GM12878 (cell line): ENCODE data around the gene GSC2.

ENCODE experiments used
- CTCF ChIP-seq, 3 experiments: IDR thresholded peaks in 2 of 3; conservative IDR thresholded peaks in 1 of 3; 2 replicates each; pipeline ENCODE4 v1.5.1; 2011; ENCODE audit warnings: low read depth in 3 of 3, low read length in 3 of 3, mild to moderate bottlenecking in 3 of 3, control low read depth in 2 of 3, moderate library complexity in 2 of 3, inconsistent platforms in 1 of 3, mixed read lengths in 1 of 3; ENCODE audit not compliant: control insufficient read depth in 2 of 3, insufficient read depth in 1 of 3; ENCODE audit errors: extremely low read depth in 1 of 3
- EP300 ChIP-seq, 2 experiments: fragments of 150-350 bp in 1 of 2; IDR thresholded peaks; 2 replicates each; pipeline ENCODE4 v1.6.1; 2011 to 2012; ENCODE audit warnings: low read depth in 2 of 2, low read length in 2 of 2, borderline replicate concordance in 1 of 2, improper control_type of control experiment in 1 of 2, inconsistent platforms in 1 of 2; ENCODE audit not compliant: control insufficient read depth in 1 of 2
- EZH2 ChIP-seq: IDR thresholded peaks from 2 replicates; pipeline ENCODE4 v1.6.1; 2012; ENCODE audit warnings: low read depth, mild to moderate bottlenecking, control low read depth, inconsistent platforms, low read length, borderline replicate concordance; ENCODE audit not compliant: control insufficient read depth
- KDM1A ChIP-seq: fragments of 200-600 bp; sonication (generic); IDR thresholded peaks from 2 replicates; pipeline ENCODE4 v1.6.1; 2016; ENCODE audit warnings: borderline replicate concordance
- POLR2A ChIP-seq: IDR thresholded peaks from 2 replicates; pipeline ENCODE4 v1.6.1; 2011; ENCODE audit warnings: low read depth, mild to moderate bottlenecking, low read length
- POLR2AphosphoS5 ChIP-seq: IDR thresholded peaks from 2 replicates; pipeline ENCODE4 v1.6.1; 2011; ENCODE audit warnings: mild to moderate bottlenecking, low read length, inconsistent platforms
- REST ChIP-seq: IDR thresholded peaks from 2 replicates; pipeline ENCODE4 v1.6.1; 2012; ENCODE audit warnings: mild to moderate bottlenecking, low read depth, low read length
- TCF12 ChIP-seq: IDR thresholded peaks from 2 replicates; pipeline ENCODE4 v1.6.1; 2011; ENCODE audit warnings: low read depth, mild to moderate bottlenecking, low read length

- no peak for TF ChIP-seq CTCF (IDR thresholded peaks at IDR 0.05 in 2 of 3, conservative IDR thresholded peaks at IDR 0.05 in 1 of 3; ENCODE audit: control insufficient read depth in 2 of 3, extremely low read depth in 1 of 3, insufficient read depth in 1 of 3, low read depth in 3 of 3, low read length in 3 of 3)
- no peak for TF ChIP-seq EZH2
- TF ChIP-seq POLR2A: no peak
- TF ChIP-seq TCF12: no peak
- no peak for TF ChIP-seq REST
- TF ChIP-seq POLR2AphosphoS5: no peak
- TF ChIP-seq EP300 (IDR thresholded peaks at IDR 0.05; ENCODE audit: borderline replicate concordance in 1 of 2, control insufficient read depth in 1 of 2, low read depth in 2 of 2, low read length in 2 of 2): no peak
- TF ChIP-seq KDM1A: no peak
These were observed 43.8 kb upstream of the GSC2 start for GRCh38 chr22:19193879-19194278.
